NOMO-1 treated with DMSO at 0.1 percent for 48 hours (cell line): ENCODE results near the gene CRYGC.

ENCODE experiments used
- DNase-seq: peaks from one replicate; lab custom pipeline; 2025; ENCODE audit not compliant: unreplicated experiment; lab: John Stamatoyannopoulos, UW

Gene CRYGC

DNA sequence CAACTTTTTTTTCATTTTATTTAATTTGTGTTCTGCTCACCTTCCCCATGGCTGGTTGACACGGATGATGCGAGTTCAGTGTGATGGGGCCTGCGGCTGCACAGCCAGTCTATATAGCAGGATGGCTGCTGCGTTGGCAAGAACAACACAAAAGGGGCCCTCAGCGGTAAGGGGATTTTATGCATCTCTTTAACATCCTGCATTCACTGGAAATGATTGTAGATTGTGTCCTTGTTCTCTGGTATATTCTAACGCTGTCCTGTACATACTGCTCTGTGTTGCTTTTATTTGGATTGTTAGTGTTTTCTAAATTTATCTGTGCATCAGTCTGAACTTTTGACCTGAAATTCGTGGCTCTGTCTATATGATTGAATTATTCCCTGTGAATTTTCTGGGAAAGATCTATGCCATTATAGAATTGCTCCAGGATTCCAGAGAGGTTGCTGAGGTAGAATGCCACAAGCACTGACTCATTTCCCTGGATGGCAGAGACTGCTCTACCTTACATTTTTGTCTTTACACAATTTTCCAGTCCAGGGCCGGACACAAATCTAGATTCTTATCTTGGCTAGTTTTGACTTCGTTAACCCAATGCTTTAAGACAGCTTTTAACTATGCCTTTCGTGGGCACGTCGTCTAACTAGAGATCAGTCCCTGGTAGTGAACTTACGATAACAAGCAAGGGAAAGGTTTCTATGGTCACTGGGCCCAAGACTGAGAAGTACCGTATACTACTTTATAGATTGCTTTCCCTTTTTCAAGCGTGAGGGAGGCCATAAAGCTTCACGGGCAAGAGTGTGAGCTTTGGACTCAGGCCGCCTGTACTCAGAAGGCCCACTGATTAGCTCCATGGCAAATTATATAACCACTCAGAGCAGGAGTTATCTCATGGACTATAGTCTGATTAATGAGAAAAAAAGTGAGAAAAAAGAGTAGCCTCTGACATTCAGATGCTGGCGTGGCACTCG is at the start of gene CRYGC:
CRYGC (minus strand) TSS at position 85 of the 968 bp plus-strand sequence; CDS start at position 49, 36 bp downstream.
- no peak for DNase-seq

- DNase-seq, result no peak
Measured at GRCh38 chr2:208179028-208179609, 49.5 kb upstream of the CRYGC start.

DNA sequence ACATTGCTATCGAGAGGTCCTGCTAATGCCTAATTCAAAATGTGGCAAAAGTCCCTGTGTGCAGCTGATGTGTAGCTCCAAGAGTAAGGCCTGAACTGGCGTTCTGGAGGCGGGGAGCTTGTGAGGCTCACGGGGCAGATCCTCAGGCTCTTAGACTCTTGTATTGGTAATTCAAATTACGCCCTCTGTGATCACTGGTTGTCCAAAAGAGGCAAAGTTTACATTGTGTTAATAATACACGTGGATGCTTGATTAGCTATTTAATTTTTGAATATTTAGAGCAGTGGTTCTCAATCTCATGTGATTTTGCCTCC is 46.2 kb upstream of the CRYGC start:
- DNase-seq, result no peak

GRCh38 chr2:208175069-208175839 is 45.6 kb upstream of the CRYGC start:
- peak; percentile 63 for DNase-seq

DNA sequence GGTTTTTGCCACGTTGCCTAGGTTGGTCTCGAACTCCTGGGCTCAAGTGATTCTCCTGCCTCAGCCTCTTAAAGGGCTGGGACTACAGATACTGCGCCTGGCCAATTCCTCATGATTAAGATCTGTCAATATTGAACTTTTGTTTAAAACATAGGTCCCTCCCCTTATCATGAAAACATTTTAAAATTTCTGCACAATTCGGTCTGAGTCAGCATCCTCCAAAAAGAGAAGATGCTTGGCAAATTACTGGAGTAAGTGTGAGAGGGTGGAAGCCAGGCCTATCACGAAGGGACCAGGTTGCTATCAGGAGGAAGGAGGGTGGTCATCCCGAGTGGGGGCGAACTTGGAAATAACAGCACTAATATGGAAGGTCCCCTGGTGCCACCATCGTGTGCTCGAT is 44.5 kb upstream of the CRYGC start:
- DNase-seq, result no peak

- DNase-seq, result peak; percentile 82
Measured at GRCh38 chr2:208172125-208172524, 42.5 kb upstream of the CRYGC start.

- no peak for DNase-seq
Measured at GRCh38 chr2:208164951-208165755, 35.5 kb upstream of the CRYGC start.

- DNase-seq, result no peak
Measured at GRCh38 chr2:208163489-208163888, 33.9 kb upstream of the CRYGC start, which contains the start of gene CRYGA. Gene CRYGA, minus strand, starts transcription at chr2:208163589. Its CDS starts 33 bp downstream, at chr2:208163556.

DNA sequence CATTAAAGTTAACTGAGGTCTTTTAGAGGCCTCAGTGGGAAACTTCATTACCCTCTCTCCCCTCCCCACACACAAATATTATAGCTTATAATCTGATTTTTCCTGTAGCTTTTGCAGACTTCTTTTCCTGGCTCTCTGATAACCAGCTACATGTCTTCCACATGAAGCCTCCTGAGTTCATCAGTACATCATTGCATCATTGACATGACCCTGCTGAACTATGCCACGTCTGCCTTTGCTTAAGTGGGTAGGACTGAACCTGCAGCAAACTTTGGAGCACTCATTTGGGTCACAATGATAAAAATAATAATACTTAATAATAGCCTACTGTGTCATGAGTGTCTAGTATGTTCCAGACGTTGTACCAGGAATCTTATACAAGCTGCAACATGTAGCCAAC is 26.8 kb upstream of the CRYGC start:
- DNase-seq, result no peak

GRCh38 chr2:208153156-208153555 is 23.5 kb upstream of the CRYGC start:
- no peak for DNase-seq

GRCh38 chr2:208150956-208151355 is 21.3 kb upstream of the CRYGC start:
- peak; percentile 48 for DNase-seq

DNA sequence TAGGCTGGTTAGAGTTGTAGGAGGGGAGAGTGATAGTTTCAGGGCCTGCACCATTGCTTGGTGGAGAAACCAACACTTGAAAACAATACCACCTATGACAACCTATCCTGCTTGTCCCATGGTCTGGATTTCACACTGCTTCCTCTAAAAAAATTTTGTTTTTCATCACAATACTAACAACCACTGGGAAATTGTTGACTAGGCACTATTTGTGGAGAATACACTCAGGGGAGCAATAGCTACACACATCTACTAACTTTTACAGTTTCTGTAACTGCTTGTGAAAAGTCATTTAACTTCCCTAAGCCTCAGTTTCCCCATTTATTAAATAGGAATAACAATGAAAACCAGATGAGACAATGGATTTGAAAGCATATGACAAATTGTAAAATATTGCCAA is 20.5 kb upstream of the CRYGC start:
- no peak for DNase-seq

DNA sequence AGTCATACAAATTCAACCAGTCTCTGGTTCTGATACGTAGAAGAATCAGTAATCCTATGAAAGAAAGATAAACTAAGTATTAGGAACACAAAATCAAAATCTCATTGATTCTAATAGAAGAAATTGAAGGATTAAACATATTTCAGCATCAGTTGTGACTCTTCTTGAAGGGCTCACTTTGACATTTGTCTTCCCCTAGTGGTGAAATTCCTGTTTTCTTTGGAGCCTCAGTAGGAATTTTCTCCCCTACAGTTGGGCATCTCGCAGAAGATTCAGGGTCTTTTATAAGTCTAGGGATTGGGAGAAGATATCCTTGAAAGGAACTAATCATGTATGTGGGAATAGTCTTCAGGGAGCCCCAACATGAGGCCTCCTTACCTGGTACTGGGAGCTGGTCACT is 19.2 kb upstream of the CRYGC start:
- DNase-seq, result no peak

GRCh38 chr2:208147759-208148158 is 18.1 kb upstream of the CRYGC start:
- DNase-seq, result no peak

- no peak for DNase-seq
Measured at GRCh38 chr2:208147008-208147407, 17.4 kb upstream of the CRYGC start.

DNA sequence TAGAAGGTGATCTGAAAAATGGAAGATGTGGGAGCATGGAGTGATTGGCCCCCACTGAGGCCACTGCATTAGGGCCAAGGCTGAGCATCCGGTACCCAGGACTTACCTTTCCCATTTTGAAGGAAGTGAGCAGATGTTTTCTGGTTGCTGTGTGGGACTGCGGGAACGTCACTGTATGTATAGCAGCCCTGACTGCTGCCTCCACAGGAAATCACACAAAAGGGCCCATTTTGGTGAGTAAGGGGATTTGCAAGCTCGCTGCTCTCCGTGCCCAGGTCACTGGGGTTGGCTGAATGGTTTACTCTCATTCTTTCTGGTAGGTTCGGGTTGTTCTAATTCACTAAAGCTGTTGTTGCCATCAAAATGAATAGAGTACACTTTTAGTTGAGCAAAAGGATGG is 16.4 kb upstream of the CRYGC start, which contains the start of gene CRYGB:
CRYGB (minus strand) TSS at position 153 of the 400 bp plus-strand sequence; CDS start at position 115, 38 bp downstream.
- DNase-seq, result no peak

DNA sequence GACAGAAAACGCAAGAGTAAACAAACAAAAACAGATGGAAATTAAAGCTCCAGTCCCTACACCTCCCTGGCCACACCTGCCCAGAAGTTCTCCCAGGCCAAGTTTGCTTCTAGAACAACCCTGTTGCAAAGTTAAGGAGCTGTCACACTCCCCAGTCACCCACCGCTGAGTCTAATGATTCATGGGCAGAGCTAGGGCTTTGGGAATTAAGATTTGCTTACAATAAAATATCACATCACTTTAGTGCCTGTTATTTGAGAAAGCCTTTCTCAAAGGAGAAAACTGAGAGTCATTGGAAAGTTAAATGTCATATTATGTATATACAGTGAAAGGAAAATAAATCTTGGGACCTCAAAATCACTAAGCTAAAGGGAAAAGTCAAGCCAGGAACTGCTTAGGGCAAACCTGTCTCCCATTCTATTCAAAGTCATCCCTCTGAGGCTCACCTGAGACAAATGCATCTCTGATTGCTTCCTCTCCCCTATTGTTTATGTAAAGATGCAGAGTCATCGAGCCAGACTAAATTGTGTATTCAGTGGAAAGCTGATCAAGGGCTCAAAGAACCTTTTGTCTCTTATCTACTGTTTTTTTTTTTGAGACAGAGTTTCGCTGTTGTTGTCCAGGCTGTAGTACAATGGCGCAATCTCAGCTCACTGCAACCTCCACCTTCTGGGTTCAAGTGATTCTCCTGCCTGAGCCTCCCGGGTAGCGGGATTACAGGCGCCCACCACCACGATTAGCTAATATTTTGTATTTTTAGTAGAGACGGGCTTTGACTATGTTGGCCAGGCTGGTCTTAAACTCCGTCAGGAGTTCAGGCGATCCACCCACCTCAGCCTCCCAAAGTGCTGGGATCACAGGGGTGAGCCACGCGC is 13.5 kb upstream of the CRYGC start:
- DNase-seq, result no peak

GRCh38 chr2:208142240-208142924 is 12.8 kb upstream of the CRYGC start:
- DNase-seq, result no peak

- DNase-seq, result no peak
Measured at GRCh38 chr2:208139447-208139846, 9.8 kb upstream of the CRYGC start.
